ENCODE data around the gene METTL15. TPM values are rescaled to one million over a fixed set of nuclear protein-coding genes. Genes with fewer than 3 reads are reported as not detected.
"Not testable (repeated sequence)": the region's sequence is repeated elsewhere in the genome, so short reads cannot be mapped to it uniquely, and the experiment has no call there.

Gene METTL15
- total RNA-seq, 2 donors from 2014 or later, result 17.1 to 20.4 TPM

GRCh38 chr11:28209906-28210305, 101.7 kb downstream of the METTL15 start:
- H3K9me3 ChIP-seq (ENCODE audit: control insufficient read depth, low read length), result no peaks in the 10 kb centered on the region
- Mint-ChIP-seq H3K27ac (no peak overlapping the region), H3K27me3 (ENCODE audit: insufficient read depth) (no peaks in the 10 kb centered on the region), H3K4me1 (no peaks in the 10 kb centered on the region), H3K4me3 (no peak overlapping the region), H3K36me3 (ENCODE audit: low read depth) (peaks cover 15% of the 10 kb centered on the region), H3K9me3 (peaks cover 2% of the 10 kb centered on the region)
- H3K4me1 ChIP-seq (ENCODE audit: control insufficient read depth, insufficient read depth, low read length), result no peaks in the 10 kb centered on the region
- H3K27ac ChIP-seq (ENCODE audit: low read depth, low read length), result no peak overlapping the region
- H3K36me3 ChIP-seq (ENCODE audit: control insufficient read depth, insufficient read depth, low read length), result peaks cover 7% of the 10 kb centered on the region
- H3K27me3 ChIP-seq (ENCODE audit: control insufficient read depth, insufficient read depth, low read length, poor library complexity, severe bottlenecking), result no peaks in the 10 kb centered on the region
- WGBS, 2 experiments (ENCODE audit: insufficient coverage in 1 of 2, insufficient read length in 1 of 2), result 100% methylated on average over 1 of the region's 1 CpG
- no peak for TF ChIP-seq CTCF (conservative IDR thresholded peaks at IDR 0.05)
- H3K9ac ChIP-seq (ENCODE audit: extremely low read depth, low read length, poor library complexity, severe bottlenecking), result no peak overlapping the region
- no peak for DNase-seq
- no peak overlapping the region for H3K4me3 ChIP-seq (ENCODE audit: low read length)

- H3K9me3 ChIP-seq (ENCODE audit: control insufficient read depth, low read length); H3K4me1 Mint-ChIP-seq; H3K27ac Mint-ChIP-seq; H3K27ac ChIP-seq (ENCODE audit: low read depth, low read length); DNase-seq; H3K4me3 ChIP-seq (ENCODE audit: low read length); H3K36me3 ChIP-seq (ENCODE audit: control insufficient read depth, insufficient read depth, low read length); H3K27me3 ChIP-seq (ENCODE audit: control insufficient read depth, insufficient read depth, low read length, poor library complexity, severe bottlenecking); H3K4me1 ChIP-seq (ENCODE audit: control insufficient read depth, insufficient read depth, low read length); H3K4me3 Mint-ChIP-seq; H3K27me3 Mint-ChIP-seq (ENCODE audit: insufficient read depth); H3K9ac ChIP-seq (ENCODE audit: extremely low read depth, low read length, poor library complexity, severe bottlenecking): not testable (repeated sequence)
- peaks cover 26% of the 10 kb centered on the region for H3K36me3 Mint-ChIP-seq (ENCODE audit: low read depth)
- peaks cover 30% of the 10 kb centered on the region for H3K9me3 Mint-ChIP-seq
- WGBS, 2 experiments (ENCODE audit: insufficient coverage in 1 of 2, insufficient read length in 1 of 2), result 92 to 99% methylated on average over 8 to 9 of the region's 9 CpGs
Measured at GRCh38 chr11:28222063-28222462, 113.9 kb downstream of the METTL15 start.

GRCh38 chr11:28223577-28223976, 115.4 kb downstream of the METTL15 start:
- Mint-ChIP-seq H3K27me3 (ENCODE audit: insufficient read depth) (no peaks in the 10 kb centered on the region), H3K4me3 (no peak overlapping the region), H3K4me1 (no peaks in the 10 kb centered on the region), H3K9me3 (peaks cover 24% of the 10 kb centered on the region), H3K27ac (no peak overlapping the region), H3K36me3 (ENCODE audit: low read depth) (peaks cover 18% of the 10 kb centered on the region)
- Histone ChIP-seq H3K4me1 (ENCODE audit: control insufficient read depth, insufficient read depth, low read length) (no peaks in the 10 kb centered on the region), H3K27ac (ENCODE audit: low read depth, low read length) (no peak overlapping the region), H3K9me3 (ENCODE audit: control insufficient read depth, low read length) (peaks cover 4% of the 10 kb centered on the region), H3K4me3 (ENCODE audit: low read length) (no peak overlapping the region), H3K27me3 (ENCODE audit: control insufficient read depth, insufficient read depth, low read length, poor library complexity, severe bottlenecking) (no peaks in the 10 kb centered on the region), H3K9ac (ENCODE audit: extremely low read depth, low read length, poor library complexity, severe bottlenecking) (no peak overlapping the region), H3K36me3 (ENCODE audit: control insufficient read depth, insufficient read depth, low read length) (no peaks in the 10 kb centered on the region)
- DNase-seq, result no peak
- TF ChIP-seq CTCF (conservative IDR thresholded peaks at IDR 0.05), result no peak
- WGBS, 2 experiments (ENCODE audit: insufficient coverage in 1 of 2, insufficient read length in 1 of 2), result no CpG with 5 or more reads among the region's 1 CpG

GRCh38 chr11:28223994-28224393, 115.8 kb downstream of the METTL15 start:
- Histone ChIP-seq H3K27me3 (ENCODE audit: control insufficient read depth, insufficient read depth, low read length, poor library complexity, severe bottlenecking) (no peaks in the 10 kb centered on the region), H3K4me1 (ENCODE audit: control insufficient read depth, insufficient read depth, low read length) (no peaks in the 10 kb centered on the region), H3K27ac (ENCODE audit: low read depth, low read length) (no peak overlapping the region), H3K9ac (ENCODE audit: extremely low read depth, low read length, poor library complexity, severe bottlenecking) (no peak overlapping the region), H3K4me3 (ENCODE audit: low read length) (no peak overlapping the region), H3K36me3 (ENCODE audit: control insufficient read depth, insufficient read depth, low read length) (no peaks in the 10 kb centered on the region), H3K9me3 (ENCODE audit: control insufficient read depth, low read length) (peaks cover 4% of the 10 kb centered on the region)
- no peak overlapping the region for H3K4me3 Mint-ChIP-seq
- WGBS, 2 experiments (ENCODE audit: insufficient coverage in 1 of 2, insufficient read length in 1 of 2), result 100% methylated on average over 1 of the region's 2 CpGs; no CpG with 5 or more reads in 1 of the 2 experiments
- H3K4me1 Mint-ChIP-seq, result no peaks in the 10 kb centered on the region
- H3K27ac Mint-ChIP-seq, result no peak overlapping the region
- no peak for TF ChIP-seq CTCF (conservative IDR thresholded peaks at IDR 0.05)
- peaks cover 24% of the 10 kb centered on the region for H3K9me3 Mint-ChIP-seq
- no peaks in the 10 kb centered on the region for H3K27me3 Mint-ChIP-seq (ENCODE audit: insufficient read depth)
- peaks cover 18% of the 10 kb centered on the region for H3K36me3 Mint-ChIP-seq (ENCODE audit: low read depth)
- DNase-seq, result no peak
